Hepatocyte (in vitro differentiated cells): ENCODE data around the gene BRWD1. TPM values are rescaled to one million over a fixed set of nuclear protein-coding genes. Genes with fewer than 3 reads are reported as not detected.

Source experiments
- DNase-seq: peaks from one replicate; pipeline ENCODE4 v3.0.0-alpha.2; 2016; ENCODE audit warnings: low spot score
- H2AFZ ChIP-seq: fragments of 200-600 bp; sonication (generic); 2 replicates; pipeline ENCODE4 v1.6.0; 2016; ENCODE audit warnings: antibody characterized with exemption, mild to moderate bottlenecking
- H3K27ac ChIP-seq: fragments of 200-600 bp; sonication (generic); 2 replicates; pipeline ENCODE4 v1.5.1; 2016; ENCODE audit warnings: mild to moderate bottlenecking
- H3K27me3 ChIP-seq: fragments of 200-600 bp; sonication (generic); 2 replicates; pipeline ENCODE4 v1.6.1; 2016
- H3K36me3 ChIP-seq: fragments of 200-600 bp; sonication (generic); replicated peaks from 2 replicates; pipeline ENCODE4 v1.5.1; 2016; ENCODE audit warnings: low read depth; ENCODE audit not compliant: insufficient read depth
- H3K4me1 ChIP-seq: fragments of 200-600 bp; sonication (generic); 2 replicates; pipeline ENCODE4 v1.5.1; 2016; ENCODE audit warnings: mild to moderate bottlenecking, moderate library complexity; ENCODE audit not compliant: insufficient read depth
- H3K4me2 ChIP-seq: fragments of 200-600 bp; sonication (generic); 2 replicates; pipeline ENCODE4 v1.6.0; 2016
- H3K4me3 ChIP-seq: fragments of 200-600 bp; sonication (generic); 2 replicates; pipeline ENCODE4 v1.5.1; 2016; ENCODE audit warnings: mild to moderate bottlenecking
- H3K79me2 ChIP-seq: fragments of 200-600 bp; sonication (generic); 2 replicates; pipeline ENCODE4 v1.6.0; 2017; ENCODE audit warnings: mild to moderate bottlenecking
- H3K9me2 ChIP-seq: fragments of 200-600 bp; sonication (generic); replicated peaks from 2 replicates; pipeline ENCODE4 v1.6.0; 2017; ENCODE audit warnings: mild to moderate bottlenecking; ENCODE audit not compliant: insufficient read depth
- H3K9me3 ChIP-seq: fragments of 200-600 bp; sonication (generic); 2 replicates; pipeline ENCODE4 v1.5.1; 2016; ENCODE audit warnings: low read depth, mild to moderate bottlenecking
- H4K20me1 ChIP-seq: fragments of 200-600 bp; sonication (generic); 2 replicates; pipeline ENCODE4 v1.6.0; 2016; ENCODE audit warnings: mild to moderate bottlenecking; ENCODE audit not compliant: insufficient read depth, poor library complexity, severe bottlenecking
- EZH2 ChIP-seq: fragments of 200-600 bp; sonication (generic); IDR thresholded peaks from 2 replicates; pipeline ENCODE4 v1.6.1; 2016; ENCODE audit warnings: antibody characterized with exemption, mild to moderate bottlenecking, borderline replicate concordance
- EZH2phosphoT487 ChIP-seq: fragments of 200-600 bp; sonication (generic); IDR thresholded peaks from one replicate; pipeline ENCODE4 v1.6.1; 2018; ENCODE audit warnings: antibody characterized with exemption, mild to moderate bottlenecking, low read depth, moderate library complexity; ENCODE audit not compliant: unreplicated experiment, severe bottlenecking
- WGBS: methylation state at CpG from one replicate; pipeline ENCODE4 v1.1.6; 2016; ENCODE audit warnings: low lambda C conversion rate; ENCODE audit errors: missing lambda C conversion rate; 5-methylcytosine and 5-hydroxymethylcytosine counted together
- polyA plus RNA-seq: library from polyadenylated mRNA; unstranded; fragments of >200 nt; fragmentation: Nextera tagmentation; extraction: Ambion mirVana; gene quantifications from 2 replicates; pipeline ENCODE4 v1.2.1, GENCODE V29; 2016
- total RNA-seq: library from RNA; depleted of rRNA; stranded (reverse); fragments of >200 nt; gene quantifications from 2 replicates; pipeline ENCODE4 v1.2.3, GENCODE V29; 2014
- TF ChIP-seq, protein P1 (sequence below): fragments of 200-600 bp; sonication (generic); IDR thresholded peaks from 2 replicates; pipeline ENCODE4 v1.5.1; 2016; ENCODE audit warnings: antibody characterized with exemption, mild to moderate bottlenecking; ENCODE audit not compliant: poor library complexity

The BRWD1 gene
- total and polyA plus RNA-seq, 2 experiments from 2014 or later: 17.4 to 48.3 TPM

DNA sequence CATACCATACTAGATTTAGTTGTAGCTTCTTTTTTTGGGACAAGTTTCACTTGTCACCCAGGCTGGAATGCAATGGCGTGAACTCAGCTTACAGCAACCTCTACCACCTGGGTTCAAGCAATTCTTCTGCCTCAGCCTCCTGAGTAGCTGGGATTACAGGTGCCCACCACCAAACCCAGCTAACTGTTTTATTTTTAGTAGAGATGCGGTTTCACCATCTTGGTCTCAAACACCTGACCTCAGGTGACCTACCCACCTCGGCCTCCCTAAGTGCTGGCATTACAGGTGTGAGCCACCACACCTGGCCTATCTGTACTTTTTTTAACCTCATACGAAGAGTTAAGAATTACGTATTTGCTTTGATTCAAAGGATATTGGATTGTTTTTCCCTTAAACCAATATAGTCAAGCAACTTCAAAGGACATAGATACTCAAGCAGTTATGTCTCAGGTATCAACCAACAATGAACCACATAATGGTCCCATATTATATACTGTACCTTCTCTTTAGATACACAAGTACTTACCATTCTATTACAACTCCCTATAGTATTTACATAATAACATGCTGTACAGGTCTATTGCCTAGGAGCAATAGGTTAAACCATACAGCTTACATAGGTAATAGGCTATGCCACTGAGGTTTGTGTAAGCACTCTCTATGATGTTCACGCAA lies 28.0 kb upstream of the BRWD1 start:
- no peak for DNase-seq
- Histone ChIP-seq H3K4me1 (peaks cover 12% of the 10 kb centered on the region), H3K9me2 (no peaks in the 10 kb centered on the region), H4K20me1 (peaks cover 22% of the 10 kb centered on the region), H3K79me2 (peaks cover 28% of the 10 kb centered on the region), H3K36me3 (peaks cover 6% of the 10 kb centered on the region), H3K4me3 (no peak overlapping the region), H3K27ac (no peak overlapping the region), H2AFZ (no peak overlapping the region), H3K9me3 (no peaks in the 10 kb centered on the region), H3K27me3 (no peaks in the 10 kb centered on the region), H3K4me2 (no peak overlapping the region)
- TF ChIP-seq, protein P1, sequence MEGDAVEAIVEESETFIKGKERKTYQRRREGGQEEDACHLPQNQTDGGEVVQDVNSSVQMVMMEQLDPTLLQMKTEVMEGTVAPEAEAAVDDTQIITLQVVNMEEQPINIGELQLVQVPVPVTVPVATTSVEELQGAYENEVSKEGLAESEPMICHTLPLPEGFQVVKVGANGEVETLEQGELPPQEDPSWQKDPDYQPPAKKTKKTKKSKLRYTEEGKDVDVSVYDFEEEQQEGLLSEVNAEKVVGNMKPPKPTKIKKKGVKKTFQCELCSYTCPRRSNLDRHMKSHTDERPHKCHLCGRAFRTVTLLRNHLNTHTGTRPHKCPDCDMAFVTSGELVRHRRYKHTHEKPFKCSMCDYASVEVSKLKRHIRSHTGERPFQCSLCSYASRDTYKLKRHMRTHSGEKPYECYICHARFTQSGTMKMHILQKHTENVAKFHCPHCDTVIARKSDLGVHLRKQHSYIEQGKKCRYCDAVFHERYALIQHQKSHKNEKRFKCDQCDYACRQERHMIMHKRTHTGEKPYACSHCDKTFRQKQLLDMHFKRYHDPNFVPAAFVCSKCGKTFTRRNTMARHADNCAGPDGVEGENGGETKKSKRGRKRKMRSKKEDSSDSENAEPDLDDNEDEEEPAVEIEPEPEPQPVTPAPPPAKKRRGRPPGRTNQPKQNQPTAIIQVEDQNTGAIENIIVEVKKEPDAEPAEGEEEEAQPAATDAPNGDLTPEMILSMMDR: no peak
- TF ChIP-seq EZH2 (no peak), EZH2phosphoT487 (no peak)
- 97% methylated on average over 6 of the region's 6 CpGs for WGBS

DNA sequence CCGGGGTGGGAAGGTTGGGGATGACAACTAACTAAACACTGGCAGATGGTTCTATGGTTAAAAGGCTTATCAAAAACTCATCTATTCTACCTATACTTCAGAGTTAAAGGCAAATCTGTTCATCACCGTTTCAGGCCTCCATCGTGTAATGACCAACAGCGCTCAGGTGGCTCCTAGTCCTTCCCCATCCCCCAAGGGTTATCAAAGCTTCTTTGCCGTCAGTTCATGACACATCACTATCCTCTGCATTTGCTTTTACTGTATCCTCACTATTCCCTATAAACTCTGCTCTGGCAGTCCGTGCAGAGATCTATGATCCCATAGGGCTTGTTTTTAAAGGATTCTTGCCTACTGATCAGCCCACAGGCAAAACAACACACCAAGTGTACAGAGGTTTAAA lies 27.3 kb upstream of the BRWD1 start:
- Histone ChIP-seq H3K36me3 (peaks cover 6% of the 10 kb centered on the region), H4K20me1 (peaks cover 15% of the 10 kb centered on the region), H3K4me1 (peaks cover 6% of the 10 kb centered on the region), H3K9me3 (no peaks in the 10 kb centered on the region), H2AFZ (no peak overlapping the region), H3K27me3 (no peaks in the 10 kb centered on the region), H3K4me2 (no peak overlapping the region), H3K9me2 (no peaks in the 10 kb centered on the region), H3K79me2 (peaks cover 21% of the 10 kb centered on the region), H3K27ac (no peak overlapping the region), H3K4me3 (no peak overlapping the region)
- DNase-seq: no peak
- TF ChIP-seq, protein P1: no peak
- TF ChIP-seq EZH2: no peak
- no peak for TF ChIP-seq EZH2phosphoT487
- WGBS: 87% methylated on average over 6 of the region's 6 CpGs

DNA sequence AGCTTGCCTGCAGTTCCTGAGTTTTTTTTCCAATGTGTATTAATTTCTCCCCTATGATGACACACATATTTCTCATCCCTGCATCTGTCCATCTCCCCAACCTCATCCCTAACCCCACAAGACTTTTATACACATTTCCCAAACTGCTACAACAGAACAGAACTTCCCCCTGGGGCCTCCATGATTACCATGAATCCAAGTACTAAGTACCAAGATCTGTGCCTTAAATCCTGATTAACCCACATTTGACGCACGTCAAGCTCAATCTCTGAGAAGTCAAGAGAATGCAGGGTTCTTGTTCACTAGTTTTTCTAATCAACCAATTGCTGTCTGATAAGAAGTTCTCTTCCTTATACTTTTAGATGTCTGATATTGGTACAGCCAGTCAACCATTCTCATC lies 25.8 kb upstream of the BRWD1 start:
- peaks cover 2% of the 10 kb centered on the region for H4K20me1 ChIP-seq
- no peaks in the 10 kb centered on the region for H3K4me1 ChIP-seq
- no peak for DNase-seq
- H3K36me3 ChIP-seq: peaks cover 6% of the 10 kb centered on the region
- H3K79me2 ChIP-seq: peaks cover 7% of the 10 kb centered on the region
- no peak overlapping the region for H3K27ac ChIP-seq
- no peaks in the 10 kb centered on the region for H3K9me2 ChIP-seq
- no peak overlapping the region for H2AFZ ChIP-seq
- H3K9me3 ChIP-seq: no peaks in the 10 kb centered on the region
- H3K27me3 ChIP-seq: no peaks in the 10 kb centered on the region
- WGBS: 87% methylated on average over 2 of the region's 2 CpGs
- no peak overlapping the region for H3K4me2 ChIP-seq
- TF ChIP-seq EZH2 (no peak), EZH2phosphoT487 (no peak)
- TF ChIP-seq, protein P1: no peak
- no peak overlapping the region for H3K4me3 ChIP-seq
